GM06990 (cell line): ENCODE data around the gene MCU.
"Not testable (repeated sequence)": the region's sequence is repeated elsewhere in the genome, so short reads cannot be mapped to it uniquely, and the experiment has no call there.

Experiments used
- DNase-seq: peaks from one replicate; pipeline ENCODE4 v3.0.0-alpha.2; 2011; ENCODE audit not compliant: insufficient read length; ENCODE audit errors: extremely low read depth
- H3K27me3 ChIP-seq: replicated peaks from 2 replicates; pipeline ENCODE4 v1.6.0; 2011; ENCODE audit warnings: low read length; ENCODE audit not compliant: control insufficient read depth, insufficient read depth
- H3K36me3 ChIP-seq: 2 replicates; pipeline ENCODE4 v1.5.1; 2011; ENCODE audit warnings: low read length; ENCODE audit not compliant: control insufficient read depth, insufficient read depth
- H3K4me3 ChIP-seq: replicated peaks from 2 replicates; pipeline ENCODE4 v1.5.1; 2011; ENCODE audit warnings: low read depth, mild to moderate bottlenecking, control low read depth, low read length
- CTCF ChIP-seq: IDR thresholded peaks from 2 replicates; pipeline ENCODE4 v1.5.1; 2011; ENCODE audit warnings: low read length, control low read depth, mild to moderate bottlenecking, inconsistent platforms; ENCODE audit not compliant: insufficient read depth, poor library complexity, severe bottlenecking

Gene MCU

GRCh38 chr10:72694476-72695369 is 2.8 kb downstream of the MCU start:
- no peak overlapping the region for H3K4me3 ChIP-seq
- DNase-seq: no peak
- no peaks in the 10 kb centered on the region for H3K36me3 ChIP-seq
- H3K27me3 ChIP-seq: no peaks in the 10 kb centered on the region
- TF ChIP-seq CTCF: peak; percentile 27

- DNase-seq: no peak
- H3K36me3 ChIP-seq: no peaks in the 10 kb centered on the region
- no peak overlapping the region for H3K4me3 ChIP-seq
- TF ChIP-seq CTCF: no peak
- no peaks in the 10 kb centered on the region for H3K27me3 ChIP-seq
Observed at GRCh38 chr10:72695496-72695895, 3.6 kb downstream of the MCU start.

GRCh38 chr10:72697716-72698115 is 5.8 kb downstream of the MCU start:
- Histone ChIP-seq H3K4me3 (no peak overlapping the region), H3K36me3 (no peaks in the 10 kb centered on the region), H3K27me3 (no peaks in the 10 kb centered on the region)
- no peak for DNase-seq
- TF ChIP-seq CTCF: no peak

- not testable (repeated sequence) for H3K27me3 ChIP-seq, H3K36me3 ChIP-seq, H3K4me3 ChIP-seq, DNase-seq
Observed at GRCh38 chr10:72702465-72702864, 10.5 kb downstream of the MCU start.

- TF ChIP-seq CTCF: no peak
- Histone ChIP-seq H3K4me3 (no peak overlapping the region), H3K36me3 (no peaks in the 10 kb centered on the region), H3K27me3 (no peaks in the 10 kb centered on the region)
- DNase-seq: peak; percentile 32
Observed at GRCh38 chr10:72702868-72703581, 11.1 kb downstream of the MCU start.

- DNase-seq: no peak
- TF ChIP-seq CTCF: no peak
- Histone ChIP-seq H3K4me3 (no peak overlapping the region), H3K27me3 (no peaks in the 10 kb centered on the region), H3K36me3 (no peaks in the 10 kb centered on the region)
Observed at GRCh38 chr10:72704117-72704516, 12.2 kb downstream of the MCU start.
